ENCODE measurements around the gene TP53INP2.

GRCh38 chr20:34703061-34703423 is 1.1 kb upstream of the TP53INP2 start:
- TF ChIP-seq CTCF (IDR thresholded peaks at IDR 0.05) (no peak), POLR2A (IDR thresholded peaks at IDR 0.05) (no peak)

Measured in uterus (tissue), 2 donors.